Measurements from ENCODE around the gene KIAA0930.
"Not testable (repeated sequence)": the region's sequence is repeated elsewhere in the genome, so short reads cannot be mapped to it uniquely, and the experiment has no call there.

KIAA0930 gene

GRCh38 chr22:45196926-45197605 is 43.6 kb downstream of the KIAA0930 start:
- Histone ChIP-seq H3K4me1 (peaks cover 5% of the 10 kb centered on the region), H3K9ac (no peak overlapping the region), H3K4me3 (ENCODE audit: low read depth, low read length) (no peak overlapping the region), H3K4me2 (ENCODE audit: low read length) (no peak overlapping the region), H3K36me3 (ENCODE audit: control insufficient read depth, insufficient read depth, low read length) (no peaks in the 10 kb centered on the region), H3K9me3 (ENCODE audit: control insufficient read depth, low read length) (no peaks in the 10 kb centered on the region), H3K27ac (no peak overlapping the region), H2AFZ (no peak overlapping the region), H3K27me3 (ENCODE audit: control insufficient read depth, insufficient read depth, low read length) (no peaks in the 10 kb centered on the region), H3K79me2 (no peaks in the 10 kb centered on the region)
- no peak for TF ChIP-seq CTCF (IDR thresholded peaks at IDR 0.05)

- Histone ChIP-seq H3K9ac (no peak overlapping the region), H3K36me3 (ENCODE audit: control insufficient read depth, insufficient read depth, low read length) (no peaks in the 10 kb centered on the region)
Measured at GRCh38 chr22:45196308-45196707, 44.4 kb downstream of the KIAA0930 start.

GRCh38 chr22:45195616-45196015 is 45.1 kb downstream of the KIAA0930 start:
- Histone ChIP-seq H3K9ac (no peak overlapping the region), H3K36me3 (ENCODE audit: control insufficient read depth, insufficient read depth, low read length) (no peaks in the 10 kb centered on the region), H3K4me1 (no peaks in the 10 kb centered on the region), H3K9me3 (ENCODE audit: control insufficient read depth, low read length) (no peaks in the 10 kb centered on the region), H3K4me2 (ENCODE audit: low read length) (no peak overlapping the region), H2AFZ (no peak overlapping the region), H3K4me3 (ENCODE audit: low read depth, low read length) (no peak overlapping the region), H3K27me3 (ENCODE audit: control insufficient read depth, insufficient read depth, low read length) (no peaks in the 10 kb centered on the region), H3K79me2 (no peaks in the 10 kb centered on the region), H3K27ac (no peak overlapping the region)
- TF ChIP-seq CTCF (IDR thresholded peaks at IDR 0.05) = no peak

More at GRCh38 chr22:45196308-45196707, 44.4 kb downstream of the KIAA0930 start:
- Histone ChIP-seq H3K4me2 (ENCODE audit: low read length) (no peak overlapping the region), H3K79me2 (no peaks in the 10 kb centered on the region), H3K27me3 (ENCODE audit: control insufficient read depth, insufficient read depth, low read length) (no peaks in the 10 kb centered on the region), H3K9me3 (ENCODE audit: control insufficient read depth, low read length) (no peaks in the 10 kb centered on the region), H3K4me3 (ENCODE audit: low read depth, low read length) (no peak overlapping the region), H3K27ac (no peak overlapping the region), H2AFZ (no peak overlapping the region), H3K4me1 (no peaks in the 10 kb centered on the region)
- TF ChIP-seq CTCF (IDR thresholded peaks at IDR 0.05) = no peak

- no peak for TF ChIP-seq CTCF (IDR thresholded peaks at IDR 0.05)
- Histone ChIP-seq H3K27ac (no peak overlapping the region), H3K36me3 (ENCODE audit: control insufficient read depth, insufficient read depth, low read length) (no peaks in the 10 kb centered on the region)
Measured at GRCh38 chr22:45194686-45195085, 46.0 kb downstream of the KIAA0930 start.

GRCh38 chr22:45192701-45193187 is 48.0 kb downstream of the KIAA0930 start:
- H3K9ac ChIP-seq = no peak overlapping the region
- no peak overlapping the region for H3K27ac ChIP-seq
- H3K4me1 ChIP-seq = no peaks in the 10 kb centered on the region
- no peaks in the 10 kb centered on the region for H3K36me3 ChIP-seq (ENCODE audit: control insufficient read depth, insufficient read depth, low read length)
- H3K4me3 ChIP-seq (ENCODE audit: low read depth, low read length) = no peak overlapping the region
- no peak for TF ChIP-seq CTCF (IDR thresholded peaks at IDR 0.05)
- H3K4me2 ChIP-seq (ENCODE audit: low read length) = no peak overlapping the region
- H3K9me3 ChIP-seq (ENCODE audit: control insufficient read depth, low read length) = no peaks in the 10 kb centered on the region
- H3K79me2 ChIP-seq = no peaks in the 10 kb centered on the region
- no peak overlapping the region for H2AFZ ChIP-seq
- H3K27me3 ChIP-seq (ENCODE audit: control insufficient read depth, insufficient read depth, low read length) = no peaks in the 10 kb centered on the region

More at GRCh38 chr22:45194686-45195085, 46.0 kb downstream of the KIAA0930 start:
- no peaks in the 10 kb centered on the region for H3K79me2 ChIP-seq
- H3K4me1 ChIP-seq = no peaks in the 10 kb centered on the region
- no peak overlapping the region for H3K9ac ChIP-seq
- no peak overlapping the region for H3K4me3 ChIP-seq (ENCODE audit: low read depth, low read length)
- H3K27me3 ChIP-seq (ENCODE audit: control insufficient read depth, insufficient read depth, low read length) = no peaks in the 10 kb centered on the region
- no peak overlapping the region for H2AFZ ChIP-seq
- no peak overlapping the region for H3K4me2 ChIP-seq (ENCODE audit: low read length)
- no peaks in the 10 kb centered on the region for H3K9me3 ChIP-seq (ENCODE audit: control insufficient read depth, low read length)

- H3K9ac ChIP-seq; H3K79me2 ChIP-seq; H3K36me3 ChIP-seq (ENCODE audit: control insufficient read depth, insufficient read depth, low read length); H3K4me3 ChIP-seq (ENCODE audit: low read depth, low read length); H3K27me3 ChIP-seq (ENCODE audit: control insufficient read depth, insufficient read depth, low read length); H3K4me1 ChIP-seq; H2AFZ ChIP-seq; H3K4me2 ChIP-seq (ENCODE audit: low read length); H3K9me3 ChIP-seq (ENCODE audit: control insufficient read depth, low read length); H3K27ac ChIP-seq: not testable (repeated sequence)
Measured at GRCh38 chr22:45191746-45192145, 48.9 kb downstream of the KIAA0930 start.

Measured in parathyroid adenoma (tissue), 2 donors.